A673 (cell line): Measurements from ENCODE around the gene FILIP1. TPM values are rescaled to one million over a fixed set of nuclear protein-coding genes. Genes with fewer than 3 reads are reported as not detected.

Experiments
- BruUV-seq: library from RNA; stranded (reverse); fragments of 400-500 nt; replicated peaks from 2 replicates; lab custom pipeline; 2021; lab: Mats Ljungman, UMichigan
- CTCF ChIA-PET: fragments of 300-600 bp; sonication (Branson Sonifier 250); formaldehyde crosslinking; loops from one replicate; lab custom pipeline; 2022; ENCODE audit warnings: antibody characterized with exemption; lab: Charles Lee
- POLR2A ChIA-PET: fragments of 300-600 bp; sonication (Branson Sonifier 250); formaldehyde crosslinking; loops from one replicate; lab custom pipeline; 2022; ENCODE audit warnings: antibody characterized with exemption; ENCODE audit not compliant: low non-redundant PET; lab: Charles Lee
- DNase-seq: peaks from one replicate; pipeline ENCODE4 v3.0.0-alpha.2; 2015; ENCODE audit warnings: low spot score
- H3K27ac ChIP-seq: fragments of 200-600 bp; sonication (generic); 2 replicates; pipeline ENCODE4 v1.5.1; 2016; ENCODE audit warnings: mixed run types, low read depth, mild to moderate bottlenecking, mixed read lengths, antibody characterized with exemption, low read length; ENCODE audit not compliant: poor library complexity, severe bottlenecking
- H3K27me3 ChIP-seq: fragments of 200-600 bp; sonication (generic); replicated peaks from 2 replicates; pipeline ENCODE4 v1.6.1; 2017; ENCODE audit warnings: mixed run types, low read depth, mild to moderate bottlenecking, mixed read lengths, antibody characterized with exemption, low read length; ENCODE audit not compliant: insufficient read depth, poor library complexity
- H3K36me3 ChIP-seq: fragments of 200-600 bp; sonication (generic); 2 replicates; pipeline ENCODE4 v1.6.1; 2016; ENCODE audit warnings: mixed run types, mild to moderate bottlenecking, mixed read lengths, antibody characterized with exemption, low read length; ENCODE audit not compliant: insufficient read depth, poor library complexity, severe bottlenecking
- H3K4me1 ChIP-seq: fragments of 200-600 bp; sonication (generic); 2 replicates; pipeline ENCODE4 v1.6.1; 2017; ENCODE audit warnings: mixed run types, mild to moderate bottlenecking, mixed read lengths, antibody characterized with exemption, low read length; ENCODE audit not compliant: insufficient read depth, poor library complexity, severe bottlenecking
- H3K4me3 ChIP-seq: fragments of 200-600 bp; sonication (generic); 2 replicates; pipeline ENCODE4 v1.5.1; 2016; ENCODE audit warnings: low read depth, mixed run types, mild to moderate bottlenecking, mixed read lengths, low read length; ENCODE audit not compliant: poor library complexity, severe bottlenecking
- H3K9me3 ChIP-seq: fragments of 200-600 bp; sonication (generic); 2 replicates; pipeline ENCODE4 v1.6.1; 2016; ENCODE audit warnings: mixed run types, low read depth, mild to moderate bottlenecking, mixed read lengths, antibody characterized with exemption, low read length; ENCODE audit not compliant: poor library complexity, severe bottlenecking
- EZH2 ChIP-seq: fragments of 200-600 bp; sonication (generic); IDR thresholded peaks from 2 replicates; pipeline ENCODE4 v1.6.1; 2017; ENCODE audit warnings: borderline replicate concordance, low read depth, mild to moderate bottlenecking, mixed read lengths, antibody characterized with exemption, low read length; ENCODE audit not compliant: poor library complexity, severe bottlenecking
- intact Hi-C: fragments of 100-400 bp; cut with micrococcal nuclease; formaldehyde crosslinking; loops from one replicate; pipeline ENCODE4 v1.10.0; 2022; ENCODE audit not compliant: unreplicated experiment
- total RNA-seq: library from RNA; stranded (reverse); gene quantifications from 2 replicates; pipeline ENCODE4 v1.2.3, GENCODE V29; 2021
- TF ChIP-seq, protein P1 (sequence below): fragments of 300-800, 200-600 bp; sonication (generic); conservative IDR thresholded peaks from 2 replicates; pipeline ENCODE4 v1.5.1; 2017; ENCODE audit warnings: low read depth, mild to moderate bottlenecking, antibody characterized with exemption, low read length, moderate library complexity, mixed read lengths

Gene FILIP1
- total RNA-seq, 1 experiment from 2014 or later: 0.32 TPM

DNA sequence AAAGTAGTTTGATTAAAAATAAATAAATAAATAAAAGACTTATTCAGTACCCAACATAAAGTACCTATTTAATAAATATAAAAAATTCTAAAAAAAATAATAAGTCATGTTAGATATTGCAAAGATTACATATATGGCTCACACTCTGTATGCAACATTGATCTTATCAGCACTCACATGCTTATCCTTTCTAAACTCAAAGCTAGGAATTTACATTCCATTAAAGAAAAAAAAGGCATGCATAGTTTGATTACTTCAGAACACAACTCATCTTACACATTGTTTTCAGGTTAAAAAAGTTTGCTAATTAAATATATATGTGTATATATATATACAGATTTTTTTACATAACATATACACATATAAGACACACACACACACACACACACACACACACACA, 96.4 kb downstream of the FILIP1 start:
- ChIA-PET CTCF (no interaction called here), POLR2A (no interaction called here)
- intact Hi-C loops: no loop called here
- no peak for TF ChIP-seq EZH2
- TF ChIP-seq, protein P1, sequence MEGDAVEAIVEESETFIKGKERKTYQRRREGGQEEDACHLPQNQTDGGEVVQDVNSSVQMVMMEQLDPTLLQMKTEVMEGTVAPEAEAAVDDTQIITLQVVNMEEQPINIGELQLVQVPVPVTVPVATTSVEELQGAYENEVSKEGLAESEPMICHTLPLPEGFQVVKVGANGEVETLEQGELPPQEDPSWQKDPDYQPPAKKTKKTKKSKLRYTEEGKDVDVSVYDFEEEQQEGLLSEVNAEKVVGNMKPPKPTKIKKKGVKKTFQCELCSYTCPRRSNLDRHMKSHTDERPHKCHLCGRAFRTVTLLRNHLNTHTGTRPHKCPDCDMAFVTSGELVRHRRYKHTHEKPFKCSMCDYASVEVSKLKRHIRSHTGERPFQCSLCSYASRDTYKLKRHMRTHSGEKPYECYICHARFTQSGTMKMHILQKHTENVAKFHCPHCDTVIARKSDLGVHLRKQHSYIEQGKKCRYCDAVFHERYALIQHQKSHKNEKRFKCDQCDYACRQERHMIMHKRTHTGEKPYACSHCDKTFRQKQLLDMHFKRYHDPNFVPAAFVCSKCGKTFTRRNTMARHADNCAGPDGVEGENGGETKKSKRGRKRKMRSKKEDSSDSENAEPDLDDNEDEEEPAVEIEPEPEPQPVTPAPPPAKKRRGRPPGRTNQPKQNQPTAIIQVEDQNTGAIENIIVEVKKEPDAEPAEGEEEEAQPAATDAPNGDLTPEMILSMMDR: no peak
- H3K27me3 ChIP-seq: no peaks in the 10 kb centered on the region
- no peak for DNase-seq
- no TSS peak for BruUV-seq
- H3K4me3 ChIP-seq: no peak overlapping the region
- H3K27ac ChIP-seq: no peak overlapping the region
- H3K4me1 ChIP-seq: no peaks in the 10 kb centered on the region
- H3K9me3 ChIP-seq: no peaks in the 10 kb centered on the region
- no peaks in the 10 kb centered on the region for H3K36me3 ChIP-seq

DNA sequence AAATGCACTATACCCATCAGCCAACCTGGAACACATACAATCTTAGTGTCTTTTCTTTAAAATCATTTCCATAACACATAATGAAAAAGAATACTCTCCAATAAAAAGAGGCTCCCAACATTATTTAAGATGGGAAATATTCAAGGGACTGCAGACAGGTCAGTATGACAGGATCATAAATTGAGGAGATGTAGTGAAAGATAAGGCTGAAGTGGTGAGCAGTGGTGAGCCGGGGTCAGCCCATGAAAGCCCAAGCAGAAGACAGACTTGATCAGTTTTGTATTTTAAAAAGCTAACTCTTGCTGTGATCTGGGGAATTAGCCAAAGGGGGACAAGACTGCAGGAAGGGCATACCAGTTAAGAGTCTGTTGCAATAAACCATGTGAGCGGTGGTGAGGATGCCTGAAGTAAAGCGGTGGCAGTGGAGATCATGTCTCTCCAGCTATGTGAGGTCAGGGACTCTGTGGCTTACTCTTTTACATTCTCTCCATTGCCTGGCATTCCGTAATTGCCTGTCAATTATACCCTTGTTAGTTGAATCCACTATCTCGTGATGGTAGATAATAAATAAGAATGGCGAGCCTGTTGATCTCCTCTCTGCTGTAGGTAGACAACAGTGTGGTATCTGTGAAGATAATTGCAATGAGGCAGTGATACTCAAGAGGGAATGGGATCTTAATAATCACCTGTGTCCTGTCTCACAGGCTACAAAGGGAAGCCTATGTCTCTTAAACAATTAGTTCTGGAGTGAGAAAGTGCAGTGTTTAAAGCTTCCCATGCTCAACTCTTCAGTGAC, 97.4 kb downstream of the FILIP1 start:
- Histone ChIP-seq H3K4me1 (no peaks in the 10 kb centered on the region), H3K36me3 (no peaks in the 10 kb centered on the region), H3K27me3 (no peaks in the 10 kb centered on the region), H3K9me3 (no peaks in the 10 kb centered on the region), H3K27ac (no peak overlapping the region), H3K4me3 (no peak overlapping the region)
- BruUV-seq: no TSS peak
- DNase-seq: no peak
- POLR2A ChIA-PET: no interaction called here
- TF ChIP-seq, protein P1: no peak
- TF ChIP-seq EZH2: no peak
- intact Hi-C loops: no loop called here
- CTCF ChIA-PET: no interaction called here

DNA sequence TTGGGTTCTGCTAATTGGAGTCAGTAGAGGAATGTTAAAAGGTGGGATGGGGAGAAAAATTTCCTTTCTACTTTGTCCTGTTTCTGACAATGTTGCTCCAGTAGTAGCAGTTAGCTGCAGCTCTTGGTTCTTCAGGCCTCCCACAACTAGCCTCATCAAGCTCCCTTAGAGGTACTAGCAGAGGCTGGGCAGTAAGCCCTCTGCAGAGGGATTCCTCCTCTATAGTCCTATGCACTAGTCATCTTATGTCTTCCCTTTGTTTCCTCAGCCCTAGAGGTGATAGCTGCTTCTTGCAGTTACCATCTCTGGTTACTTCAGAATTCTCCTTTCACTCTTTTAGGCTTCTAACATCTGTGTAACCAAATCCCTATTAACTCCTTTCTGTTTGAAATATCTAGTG, 99.8 kb downstream of the FILIP1 start:
- no peak for DNase-seq
- H3K27ac ChIP-seq: no peak overlapping the region
- intact Hi-C loops: no loop called here
- H3K27me3 ChIP-seq: no peaks in the 10 kb centered on the region
- TF ChIP-seq, protein P1: no peak
- no peak for TF ChIP-seq EZH2
- no peaks in the 10 kb centered on the region for H3K9me3 ChIP-seq
- H3K4me1 ChIP-seq: no peaks in the 10 kb centered on the region
- H3K4me3 ChIP-seq: no peak overlapping the region
- no TSS peak for BruUV-seq
- CTCF ChIA-PET: no interaction called here
- no peaks in the 10 kb centered on the region for H3K36me3 ChIP-seq
- POLR2A ChIA-PET: no interaction called here
